ENCODE data around the gene CHRNA9. TPM values are rescaled to one million over a fixed set of nuclear protein-coding genes. Genes with fewer than 3 reads are reported as not detected.
"Not testable (repeated sequence)": the region's sequence is repeated elsewhere in the genome, so short reads cannot be mapped to it uniquely, and the experiment has no call there.

The CHRNA9 gene
- total and polyA plus RNA-seq, 2 of the 13 experiments (the other 11 are each of a cell fraction or from before 2014, with no cell fraction given), result not detected

- WGBS (ENCODE audit: low lambda C conversion rate), result 50% methylated on average over 1 of the region's 1 CpG
- Histone ChIP-seq H3K4me3 (replicated peaks in 1 of 3; ENCODE audit: insufficient read depth in 1 of 3, low read depth in 2 of 3, low read length in 3 of 3) (no peak overlapping the region), H3K4me2 (ENCODE audit: low read depth, low read length) (no peak overlapping the region), H3K36me3 (replicated peaks in 1 of 2; ENCODE audit: control insufficient read depth in 1 of 2, insufficient read depth in 2 of 2, low read length in 2 of 2) (no peaks in the 10 kb centered on the region), H3K9me3 (ENCODE audit: low read length) (peaks cover 21% of the 10 kb centered on the region), H3K9ac (ENCODE audit: insufficient read depth, low read depth, low read length) (no peak overlapping the region), H3K79me2 (ENCODE audit: insufficient read depth, low read length) (no peaks in the 10 kb centered on the region), H2AFZ (ENCODE audit: low read length) (no peak overlapping the region), H4K20me1 (ENCODE audit: insufficient read depth, low read length) (no peaks in the 10 kb centered on the region), H3K27ac (ENCODE audit: extremely low read length, insufficient read depth, low read length) (no peak overlapping the region), H3K27me3 (ENCODE audit: control insufficient read depth in 1 of 2, insufficient read depth in 2 of 2, low read length in 2 of 2) (no peaks in the 10 kb centered on the region), H3K4me1 (ENCODE audit: insufficient read depth, low read length) (no peaks in the 10 kb centered on the region)
- no peak for FAIRE-seq
- ChIA-PET POLR2A (no interaction called here), CTCF (ENCODE audit: low intra/inter-chr PET ratio, low total read pairs) (no interaction called here)
- intact Hi-C loops (cut with micrococcal nuclease; ENCODE audit: unreplicated experiment), result no loop called here
- in situ Hi-C loops (cut with HindIII; ENCODE audit: extremely low pct_ligation_motif_present, low pct_unique_long_range_greater_than_20kb), result no loop called here
- BruUV-seq (replicated peaks), result no TSS peak
- no peak for ATAC-seq
- TF ChIP-seq ZNF841 (CRISPR knock-in tag; IDR thresholded peaks at IDR 0.05; ENCODE audit: borderline replicate concordance), result no peak
- no peak for TF ChIP-seq DR1 (CRISPR knock-in tag; IDR thresholded peaks at IDR 0.05)
- no peak for TF ChIP-seq RAD51 (IDR thresholded peaks at IDR 0.05; ENCODE audit: borderline replicate concordance)
- DNase-seq (ENCODE audit: low spot score), result no peak
Measured at GRCh38 chr4:40294339-40294738, 40.8 kb upstream of the CHRNA9 start.

GRCh38 chr4:40295030-40295429, 40.1 kb upstream of the CHRNA9 start:
- H3K36me3 ChIP-seq (replicated peaks in 1 of 2; ENCODE audit: control insufficient read depth in 1 of 2, insufficient read depth in 2 of 2, low read length in 2 of 2); H2AFZ ChIP-seq (ENCODE audit: low read length); in situ Hi-C loops (cut with HindIII; ENCODE audit: extremely low pct_ligation_motif_present, low pct_unique_long_range_greater_than_20kb); H3K4me1 ChIP-seq (ENCODE audit: insufficient read depth, low read length); H3K27ac ChIP-seq (ENCODE audit: extremely low read length, insufficient read depth, low read length); BruUV-seq (replicated peaks); H3K27me3 ChIP-seq (ENCODE audit: control insufficient read depth in 1 of 2, insufficient read depth in 2 of 2, low read length in 2 of 2); FAIRE-seq; ATAC-seq; H3K79me2 ChIP-seq (ENCODE audit: insufficient read depth, low read length); DNase-seq (ENCODE audit: low spot score); POLR2A ChIA-PET; CTCF ChIA-PET (ENCODE audit: low intra/inter-chr PET ratio, low total read pairs); H3K4me2 ChIP-seq (ENCODE audit: low read depth, low read length); intact Hi-C loops (cut with micrococcal nuclease; ENCODE audit: unreplicated experiment); H3K4me3 ChIP-seq (replicated peaks in 1 of 3; ENCODE audit: insufficient read depth in 1 of 3, low read depth in 2 of 3, low read length in 3 of 3); H4K20me1 ChIP-seq (ENCODE audit: insufficient read depth, low read length); H3K9ac ChIP-seq (ENCODE audit: insufficient read depth, low read depth, low read length): not testable (repeated sequence)
- H3K9me3 ChIP-seq (ENCODE audit: low read length), result peaks cover 21% of the 10 kb centered on the region

GRCh38 chr4:40295572-40295971, 39.6 kb upstream of the CHRNA9 start:
- Histone ChIP-seq H3K9ac (ENCODE audit: insufficient read depth, low read depth, low read length) (no peak overlapping the region), H3K4me1 (ENCODE audit: insufficient read depth, low read length) (no peaks in the 10 kb centered on the region), H3K79me2 (ENCODE audit: insufficient read depth, low read length) (no peaks in the 10 kb centered on the region), H4K20me1 (ENCODE audit: insufficient read depth, low read length) (no peaks in the 10 kb centered on the region), H3K36me3 (replicated peaks in 1 of 2; ENCODE audit: control insufficient read depth in 1 of 2, insufficient read depth in 2 of 2, low read length in 2 of 2) (no peaks in the 10 kb centered on the region), H3K4me3 (replicated peaks in 1 of 3; ENCODE audit: insufficient read depth in 1 of 3, low read depth in 2 of 3, low read length in 3 of 3) (no peak overlapping the region), H3K27ac (ENCODE audit: extremely low read length, insufficient read depth, low read length) (no peak overlapping the region), H3K27me3 (ENCODE audit: control insufficient read depth in 1 of 2, insufficient read depth in 2 of 2, low read length in 2 of 2) (no peaks in the 10 kb centered on the region), H2AFZ (ENCODE audit: low read length) (no peak overlapping the region), H3K4me2 (ENCODE audit: low read depth, low read length) (no peak overlapping the region), H3K9me3 (ENCODE audit: low read length) (peaks cover 21% of the 10 kb centered on the region)
- WGBS (ENCODE audit: low lambda C conversion rate), result 42% methylated on average over 4 of the region's 4 CpGs
- no peak for TF ChIP-seq SRSF4 (IDR thresholded peaks at IDR 0.05; ENCODE audit: low read depth, low read length, poor library complexity, severe bottlenecking)
- no peak for TF ChIP-seq PAXIP1 (CRISPR knock-in tag; conservative IDR thresholded peaks at IDR 0.05)
- no peak for TF ChIP-seq ZNF850 (CRISPR knock-in tag; conservative IDR thresholded peaks at IDR 0.05)
- no peak for TF ChIP-seq ZSCAN12 (CRISPR knock-in tag; IDR thresholded peaks at IDR 0.05)
- ChIA-PET POLR2A (no interaction called here), CTCF (ENCODE audit: low intra/inter-chr PET ratio, low total read pairs) (no interaction called here)
- in situ Hi-C loops (cut with HindIII; ENCODE audit: extremely low pct_ligation_motif_present, low pct_unique_long_range_greater_than_20kb) (no loop called here), intact Hi-C loops (cut with micrococcal nuclease; ENCODE audit: unreplicated experiment) (no loop called here)
- ATAC-seq (no peak), FAIRE-seq (no peak), DNase-seq (ENCODE audit: low spot score) (no peak)
- no TSS peak for BruUV-seq (replicated peaks)
